ENCODE results near the gene PRL. TPM values are rescaled to one million over a fixed set of nuclear protein-coding genes. Genes with fewer than 3 reads are reported as not detected.
A peak's percentile ranks its signal among the peaks of the same experiment; 100 is the strongest.

The PRL gene
- total RNA-seq (2021), result not detected in 2 replicates
- Bru-seq, nascent RNA, result not detected
- not detected for BruChase-seq, experiment 1, labeled RNA remaining after a 2-hour chase
- not detected for BruChase-seq, experiment 2, labeled RNA remaining after a 6-hour chase
- long read RNA-seq, result 0 reads

- POLR2A ChIA-PET (ENCODE audit: unreplicated experiment), result no interaction called here
- Histone ChIP-seq H3K4me3 (no peak within 1 kb of the TSS), H3K9me3 (ENCODE audit: insufficient read depth, low read depth) (no peaks in the 10 kb centered on the region), H3K27me3 (ENCODE audit: insufficient read depth, low read depth) (no peaks in the 10 kb centered on the region), H3K36me3 (ENCODE audit: low read depth) (no peaks in the 10 kb centered on the region), H3K4me1 (replicated peaks; ENCODE audit: insufficient read depth) (no peaks in the 10 kb centered on the region), H3K4me2 (no peak within 1 kb of the TSS), H3K27ac (no peak within 1 kb of the TSS), H3F3A (ENCODE audit: insufficient read depth, low read depth) (no peaks in the 10 kb centered on the region), H3K79me2 (ENCODE audit: low read depth) (no peaks in the 10 kb centered on the region), H4K20me1 (ENCODE audit: insufficient read depth) (no peaks in the 10 kb centered on the region), H3K9me2 (ENCODE audit: insufficient read depth) (no peaks in the 10 kb centered on the region), H2AFZ (no peak within 1 kb of the TSS)
- no TSS peak for BruUV-seq (replicated peaks)
- TF ChIP-seq CTCF (conservative IDR thresholded peaks at IDR 0.05), result no peak
- no peak for TF ChIP-seq EZH2 (IDR thresholded peaks at IDR 0.05; ENCODE audit: low read depth)
- no peak for DNase-seq
- CTCF ChIA-PET, result no interaction called here
- intact Hi-C loops (cut with micrococcal nuclease; ENCODE audit: unreplicated experiment), result no loop called here
These were observed at the start of gene PRL for GRCh38 chr6:22296936-22297335. TSS of gene PRL (minus strand) at chr6:22297036. CDS start at chr6:22296982, 54 bp downstream.

DNA sequence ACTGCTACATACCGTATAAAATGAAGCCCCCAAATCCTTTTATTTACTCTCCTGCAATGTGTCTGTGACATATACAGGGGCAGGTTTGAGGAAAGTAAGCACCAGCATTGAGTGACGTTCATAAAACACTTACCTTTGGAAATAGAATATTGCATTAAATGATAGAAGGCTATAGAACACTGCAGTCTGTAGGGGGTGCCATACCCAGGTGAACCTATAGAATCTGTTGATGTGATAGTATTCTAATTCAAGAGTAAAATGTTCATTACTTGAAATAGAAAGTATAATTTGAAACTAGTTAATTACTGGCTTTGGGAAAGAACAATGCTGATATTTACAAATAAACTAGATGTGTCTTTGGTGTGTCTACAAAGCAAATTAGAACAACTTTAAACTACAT lies 47.0 kb upstream of the PRL start:
- ChIA-PET CTCF (no interaction called here), POLR2A (ENCODE audit: unreplicated experiment) (no interaction called here)
- DNase-seq, result no peak
- no peaks in the 10 kb centered on the region for H4K20me1 ChIP-seq (ENCODE audit: insufficient read depth)
- H3K27me3 ChIP-seq (ENCODE audit: insufficient read depth, low read depth), result no peaks in the 10 kb centered on the region
- H3K4me3 ChIP-seq, result no peak overlapping the region
- no TSS peak for BruUV-seq (replicated peaks)
- TF ChIP-seq CTCF (conservative IDR thresholded peaks at IDR 0.05) (peak; percentile 38; the same call in 1 of the 2 replicates), EZH2 (IDR thresholded peaks at IDR 0.05; ENCODE audit: low read depth) (no peak)
- no peak overlapping the region for H3K27ac ChIP-seq
- H3K36me3 ChIP-seq (ENCODE audit: low read depth), result no peaks in the 10 kb centered on the region
- no peaks in the 10 kb centered on the region for H3F3A ChIP-seq (ENCODE audit: insufficient read depth, low read depth)
- no peak overlapping the region for H2AFZ ChIP-seq
- no peaks in the 10 kb centered on the region for H3K79me2 ChIP-seq (ENCODE audit: low read depth)
- H3K9me2 ChIP-seq (ENCODE audit: insufficient read depth), result no peaks in the 10 kb centered on the region
- H3K4me1 ChIP-seq (replicated peaks; ENCODE audit: insufficient read depth), result no peaks in the 10 kb centered on the region
- no peak overlapping the region for H3K4me2 ChIP-seq
- H3K9me3 ChIP-seq (ENCODE audit: insufficient read depth, low read depth), result no peaks in the 10 kb centered on the region
- intact Hi-C loops (cut with micrococcal nuclease; ENCODE audit: unreplicated experiment), result no loop called here

- ChIA-PET CTCF (no interaction called here), POLR2A (ENCODE audit: unreplicated experiment) (no interaction called here)
- Histone ChIP-seq H3K79me2 (ENCODE audit: low read depth) (no peaks in the 10 kb centered on the region), H2AFZ (no peak overlapping the region), H3K4me3 (no peak overlapping the region), H3F3A (ENCODE audit: insufficient read depth, low read depth) (no peaks in the 10 kb centered on the region), H3K36me3 (ENCODE audit: low read depth) (no peaks in the 10 kb centered on the region), H3K4me2 (no peak overlapping the region), H3K27me3 (ENCODE audit: insufficient read depth, low read depth) (no peaks in the 10 kb centered on the region), H3K9me3 (ENCODE audit: insufficient read depth, low read depth) (peaks cover 3% of the 10 kb centered on the region; the same call in 1 of the 2 replicates), H4K20me1 (ENCODE audit: insufficient read depth) (no peaks in the 10 kb centered on the region), H3K4me1 (replicated peaks; ENCODE audit: insufficient read depth) (no peaks in the 10 kb centered on the region), H3K27ac (no peak overlapping the region), H3K9me2 (ENCODE audit: insufficient read depth) (no peaks in the 10 kb centered on the region)
- DNase-seq, result no peak
- no peak for TF ChIP-seq EZH2 (IDR thresholded peaks at IDR 0.05; ENCODE audit: low read depth)
- TF ChIP-seq CTCF (conservative IDR thresholded peaks at IDR 0.05), result no peak
- intact Hi-C loops (cut with micrococcal nuclease; ENCODE audit: unreplicated experiment), result no loop called here
- no TSS peak for BruUV-seq (replicated peaks)
These were observed 37.9 kb upstream of the PRL start for GRCh38 chr6:22334778-22335177.

Data from PC-9 (cell line).